Neuronal stem cell (in vitro differentiated cells): Measurements from ENCODE around the gene IPCEF1.

Source experiments
- DNase-seq: peaks from one replicate; pipeline ENCODE4 v3.0.0-alpha.2; 2013; ENCODE audit warnings: low spot score
- H2AFZ ChIP-seq: one replicate; pipeline ENCODE4 v1.6.1; 2013; ENCODE audit warnings: mild to moderate bottlenecking, low read length, inconsistent platforms
- H2AK5ac ChIP-seq: 2 replicates; pipeline ENCODE4 v1.6.1; 2013; ENCODE audit warnings: low read depth, mild to moderate bottlenecking, inconsistent platforms, low read length, moderate library complexity, mixed read lengths
- H2BK120ac ChIP-seq: 2 replicates; pipeline ENCODE4 v1.6.1; 2013; ENCODE audit warnings: low read depth, mild to moderate bottlenecking, inconsistent platforms, low read length, moderate library complexity, mixed read lengths
- H2BK12ac ChIP-seq: one replicate; pipeline ENCODE4 v1.6.1; 2013; ENCODE audit warnings: low read length, inconsistent platforms
- H2BK15ac ChIP-seq: 2 replicates; pipeline ENCODE4 v1.6.1; 2013; ENCODE audit warnings: mild to moderate bottlenecking, low read length, inconsistent platforms, mixed read lengths
- H2BK5ac ChIP-seq: one replicate; pipeline ENCODE4 v1.6.1; 2013; ENCODE audit warnings: inconsistent platforms, mild to moderate bottlenecking, low read length, moderate library complexity
- H3K14ac ChIP-seq: one replicate; pipeline ENCODE4 v1.6.1; 2013; ENCODE audit warnings: low read length, inconsistent platforms
- H3K18ac ChIP-seq: 2 replicates; pipeline ENCODE4 v1.6.1; 2013; ENCODE audit warnings: low read length, inconsistent platforms
- H3K23ac ChIP-seq: 2 replicates; pipeline ENCODE4 v1.6.1; 2013; ENCODE audit warnings: low read depth, mild to moderate bottlenecking, mixed read lengths, low read length, inconsistent platforms; ENCODE audit not compliant: poor library complexity
- H3K27ac ChIP-seq: replicated peaks from 3 replicates; pipeline ENCODE4 v1.5.1; 2013; ENCODE audit warnings: low read length, inconsistent platforms
- H3K27me3 ChIP-seq, 3 experiments: 2 replicates each; pipeline ENCODE4 v1.6.1; 2013; ENCODE audit warnings: low read length in 3 of 3, mild to moderate bottlenecking in 2 of 3, inconsistent platforms in 1 of 3, low read depth in 1 of 3, mixed read lengths in 1 of 3, moderate library complexity in 1 of 3; ENCODE audit not compliant: control insufficient read depth in 3 of 3, insufficient read depth in 3 of 3
- H3K36me3 ChIP-seq, 2 donors: replicated peaks in 1 of 2; 2 replicates each; pipeline ENCODE4 v1.6.1; 2013; ENCODE audit warnings: low read length in 2 of 2; ENCODE audit not compliant: control insufficient read depth in 2 of 2, insufficient read depth in 2 of 2
- H3K4ac ChIP-seq: 2 replicates; pipeline ENCODE4 v1.6.1; 2013; ENCODE audit warnings: inconsistent platforms, mild to moderate bottlenecking, low read length, moderate library complexity
- H3K4me1 ChIP-seq, 2 donors: 1 replicate in 1 of 2; 2 replicates in 1 of 2; pipeline ENCODE4 v1.6.1; 2013; ENCODE audit warnings: low read length in 2 of 2, low read depth in 1 of 2; ENCODE audit not compliant: control insufficient read depth in 2 of 2, insufficient read depth in 1 of 2
- H3K4me2 ChIP-seq: one replicate; pipeline ENCODE4 v1.6.1; 2013; ENCODE audit warnings: mild to moderate bottlenecking, low read length, inconsistent platforms; ENCODE audit not compliant: insufficient read depth, poor library complexity, severe bottlenecking
- H3K4me3 ChIP-seq, 2 donors: 2 replicates each; pipeline ENCODE4 v1.5.1; 2013; ENCODE audit warnings: low read length in 2 of 2, mild to moderate bottlenecking in 2 of 2, inconsistent platforms in 1 of 2, moderate library complexity in 1 of 2
- H3K79me1 ChIP-seq: one replicate; pipeline ENCODE4 v1.6.1; 2013; ENCODE audit warnings: low read depth, mild to moderate bottlenecking, inconsistent platforms, low read length, moderate library complexity
- H3K9ac ChIP-seq: one replicate; pipeline ENCODE4 v1.6.1; 2013; ENCODE audit warnings: mild to moderate bottlenecking, low read depth, low read length, inconsistent platforms; ENCODE audit not compliant: poor library complexity
- H3K9me3 ChIP-seq, 2 donors: replicated peaks in 1 of 2; 2 replicates each; pipeline versions ENCODE3 to v1.6.1; 2013; ENCODE audit warnings: low read length in 2 of 2, mild to moderate bottlenecking in 2 of 2, inconsistent platforms in 1 of 2, low read depth in 1 of 2, mixed read lengths in 1 of 2, moderate library complexity in 1 of 2; ENCODE audit not compliant: control insufficient read depth in 2 of 2, insufficient read depth in 1 of 2
- H4K8ac ChIP-seq: one replicate; pipeline ENCODE4 v1.6.1; 2013; ENCODE audit warnings: low read depth, mild to moderate bottlenecking, inconsistent platforms, low read length, moderate library complexity
- H4K91ac ChIP-seq: one replicate; pipeline ENCODE4 v1.6.1; 2013; ENCODE audit warnings: low read length, low read depth, mild to moderate bottlenecking, inconsistent platforms; ENCODE audit not compliant: poor library complexity
- WGBS, 2 donors: extraction: QIAGEN DNeasy Blood & Tissue Kit; methylation state at CpG; one replicate each; pipeline ENCODE4 v1.1.7; 2013; ENCODE audit warnings: missing lambda C conversion rate in 2 of 2, mixed read lengths in 1 of 2; ENCODE audit not compliant: insufficient read length in 2 of 2, insufficient replicate concordance in 1 of 2; ENCODE audit errors: extremely low coverage in 2 of 2; 5-methylcytosine and 5-hydroxymethylcytosine counted together

Gene IPCEF1

GRCh38 chr6:154123155-154123956 is 233.2 kb downstream of the IPCEF1 start:
- Histone ChIP-seq H4K8ac (no peak overlapping the region), H3K27me3 (no peaks in the 10 kb centered on the region), H4K91ac (no peak overlapping the region), H3K9me3 (no peaks in the 10 kb centered on the region), H2AK5ac (no peak overlapping the region), H2BK5ac (no peak overlapping the region), H3K4me1 (no peaks in the 10 kb centered on the region), H2BK12ac (no peak overlapping the region), H3K4me2 (no peak overlapping the region), H2AFZ (no peak overlapping the region), H3K9ac (no peak overlapping the region), H3K14ac (no peak overlapping the region), H2BK120ac (no peak overlapping the region), H3K27ac (no peak overlapping the region), H3K23ac (no peak overlapping the region), H3K79me1 (no peaks in the 10 kb centered on the region), H3K18ac (no peak overlapping the region), H3K36me3 (no peaks in the 10 kb centered on the region), H3K4ac (no peak overlapping the region), H3K4me3 (no peak overlapping the region), H2BK15ac (no peak overlapping the region)
- no CpG with 5 or more reads among the region's 8 CpGs for WGBS, 2 donors
- no peak for DNase-seq

GRCh38 chr6:154122195-154122925 is 234.2 kb downstream of the IPCEF1 start:
- Histone ChIP-seq H3K9ac (no peak overlapping the region), H2BK15ac (no peak overlapping the region), H3K18ac (no peak overlapping the region), H2AK5ac (no peak overlapping the region), H3K27ac (no peak overlapping the region), H2BK120ac (no peak overlapping the region), H3K4me3 (no peak overlapping the region), H3K79me1 (no peaks in the 10 kb centered on the region), H3K23ac (no peak overlapping the region), H2BK12ac (no peak overlapping the region), H2AFZ (no peak overlapping the region), H3K4me1 (no peaks in the 10 kb centered on the region), H3K14ac (no peak overlapping the region), H3K36me3 (no peaks in the 10 kb centered on the region), H3K4me2 (no peak overlapping the region), H3K4ac (no peak overlapping the region), H3K27me3 (no peaks in the 10 kb centered on the region), H2BK5ac (no peak overlapping the region), H4K91ac (no peak overlapping the region), H4K8ac (no peak overlapping the region), H3K9me3 (no peaks in the 10 kb centered on the region)
- no CpG with 5 or more reads among the region's 2 CpGs for WGBS, 2 donors
- DNase-seq, result no peak

- Histone ChIP-seq H3K27ac (no peak overlapping the region), H2BK15ac (no peak overlapping the region), H2BK12ac (no peak overlapping the region), H4K91ac (no peak overlapping the region), H3K79me1 (no peaks in the 10 kb centered on the region), H3K4ac (no peak overlapping the region), H3K9me3 (no peaks in the 10 kb centered on the region), H3K4me2 (no peak overlapping the region), H2AK5ac (no peak overlapping the region), H3K9ac (no peak overlapping the region), H3K4me1 (no peaks in the 10 kb centered on the region), H3K23ac (no peak overlapping the region), H2AFZ (no peak overlapping the region), H2BK5ac (no peak overlapping the region), H2BK120ac (no peak overlapping the region), H3K14ac (no peak overlapping the region), H3K18ac (peak overlapping the region; percentile 44), H4K8ac (no peak overlapping the region), H3K36me3 (no peaks in the 10 kb centered on the region), H3K27me3 (no peaks in the 10 kb centered on the region), H3K4me3 (no peak overlapping the region)
- DNase-seq, result no peak
- no CpG with 5 or more reads among the region's 4 CpGs for WGBS, 2 donors
Measured at GRCh38 chr6:154117485-154117884, 239.1 kb downstream of the IPCEF1 start.

GRCh38 chr6:154113392-154113791 is 243.2 kb downstream of the IPCEF1 start:
- H3K27me3 ChIP-seq, result no peaks in the 10 kb centered on the region
- no peak overlapping the region for H2BK12ac ChIP-seq
- H3K4me3 ChIP-seq, result no peak overlapping the region
- H3K9ac ChIP-seq, result no peak overlapping the region
- no CpG with 5 or more reads among the region's 3 CpGs for WGBS, 2 donors
- no peaks in the 10 kb centered on the region for H3K36me3 ChIP-seq
- H3K4ac ChIP-seq, result no peak overlapping the region
- H3K23ac ChIP-seq, result no peak overlapping the region
- H3K18ac ChIP-seq, result no peak overlapping the region
- no peak overlapping the region for H3K4me2 ChIP-seq
- no peaks in the 10 kb centered on the region for H3K9me3 ChIP-seq
- no peak for DNase-seq
- H3K4me1 ChIP-seq, result no peaks in the 10 kb centered on the region
- no peak overlapping the region for H4K91ac ChIP-seq
- no peak overlapping the region for H2BK5ac ChIP-seq
- H2AFZ ChIP-seq, result no peak overlapping the region
- H2AK5ac ChIP-seq, result no peak overlapping the region
- no peak overlapping the region for H3K14ac ChIP-seq
- no peak overlapping the region for H4K8ac ChIP-seq
- no peak overlapping the region for H2BK120ac ChIP-seq
- no peak overlapping the region for H2BK15ac ChIP-seq
- H3K27ac ChIP-seq, result no peak overlapping the region
- no peaks in the 10 kb centered on the region for H3K79me1 ChIP-seq
